OCI-LY7 (cell line): Measurements from ENCODE around the gene COL2A1.

Source experiments
- CTCF ChIP-seq: fragments of 200-600 bp; sonication (generic); conservative IDR thresholded peaks from 2 replicates; pipeline ENCODE4 v1.5.1; 2014; ENCODE audit warnings: mild to moderate bottlenecking, antibody characterized with exemption, low read length, moderate library complexity, mixed read lengths
- EZH2phosphoT487 ChIP-seq: fragments of 200-600 bp; sonication (generic); IDR thresholded peaks from 2 replicates; pipeline ENCODE4 v1.6.1; 2018; ENCODE audit warnings: low read depth, borderline replicate concordance, mild to moderate bottlenecking, mixed run types, antibody characterized with exemption, low read length, moderate library complexity, mixed read lengths

GRCh38 chr12:47982770-47983169, 21.5 kb downstream of the COL2A1 start:
- TF ChIP-seq CTCF (no peak), EZH2phosphoT487 (no peak)
